ENCODE results near the gene RNF150.
"Not testable (repeated sequence)": the region's sequence is repeated elsewhere in the genome, so short reads cannot be mapped to it uniquely, and the experiment has no call there.

Gene RNF150

GRCh38 chr4:140819610-140820009 is 313.7 kb downstream of the RNF150 start:
- no peak for DNase-seq (ENCODE audit: low spot score)

DNA sequence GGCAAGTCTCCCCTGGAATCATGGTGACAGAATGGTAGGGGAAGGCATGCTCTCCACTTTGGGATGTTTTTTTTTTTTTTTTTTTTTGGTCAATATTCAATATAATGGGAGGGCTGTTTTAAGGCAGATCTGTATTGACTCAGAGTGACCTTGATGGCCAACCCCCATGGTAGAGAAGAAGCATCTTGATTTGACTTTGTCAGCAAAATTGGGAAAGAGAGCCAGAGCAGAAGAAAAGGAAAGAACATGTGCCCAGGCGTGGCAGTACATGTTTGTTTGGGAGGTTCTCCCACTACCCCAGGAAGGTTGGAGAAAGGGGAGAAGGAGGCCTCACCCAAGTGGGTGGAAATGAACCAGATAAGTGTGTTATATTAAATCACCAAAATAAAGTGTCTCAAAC is 314.8 kb downstream of the RNF150 start:
- no peak for DNase-seq (ENCODE audit: low spot score)

- DNase-seq (ENCODE audit: low spot score): peak; percentile 10
These were observed 316.3 kb downstream of the RNF150 start for GRCh38 chr4:140816806-140817510.

DNA sequence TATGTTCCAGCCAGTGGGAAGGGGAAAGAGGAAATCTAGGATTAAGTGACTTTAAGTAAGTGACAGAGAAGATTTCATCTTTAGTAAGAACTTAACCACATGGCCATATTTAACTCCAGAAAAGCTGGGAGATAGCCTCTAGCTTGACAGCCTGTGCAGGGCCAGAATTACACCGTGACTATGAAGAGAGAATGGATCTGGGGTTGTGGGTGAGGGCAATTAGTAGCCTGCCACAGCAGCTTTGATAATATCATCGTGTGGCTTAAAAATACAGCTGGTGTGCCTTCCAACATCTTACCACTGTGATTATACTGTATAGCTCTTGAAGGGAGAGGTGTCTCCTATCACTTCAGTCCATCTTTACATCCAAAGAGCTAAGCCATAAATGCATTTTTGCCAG is 319.5 kb downstream of the RNF150 start:
- DNase-seq (ENCODE audit: low spot score): no peak

DNA sequence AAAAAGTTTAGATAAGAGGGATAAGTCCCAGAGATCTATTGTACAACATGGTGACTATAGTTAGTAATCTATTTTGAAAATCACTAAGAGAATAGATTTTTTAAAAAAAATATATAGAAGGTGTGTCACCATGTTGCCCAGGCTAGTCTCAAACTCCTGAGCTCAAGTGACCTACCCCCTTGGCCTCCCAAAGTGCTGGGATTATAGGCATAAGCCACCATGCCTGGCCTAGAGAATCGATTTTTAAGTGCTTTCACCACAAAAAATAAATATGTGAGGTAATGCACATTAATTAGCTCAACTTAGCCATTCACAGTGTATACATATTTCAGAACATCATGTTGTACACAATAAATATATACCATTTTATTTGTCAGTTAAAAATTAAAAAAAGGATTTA is 320.4 kb downstream of the RNF150 start:
- no peak for DNase-seq (ENCODE audit: low spot score)

DNA sequence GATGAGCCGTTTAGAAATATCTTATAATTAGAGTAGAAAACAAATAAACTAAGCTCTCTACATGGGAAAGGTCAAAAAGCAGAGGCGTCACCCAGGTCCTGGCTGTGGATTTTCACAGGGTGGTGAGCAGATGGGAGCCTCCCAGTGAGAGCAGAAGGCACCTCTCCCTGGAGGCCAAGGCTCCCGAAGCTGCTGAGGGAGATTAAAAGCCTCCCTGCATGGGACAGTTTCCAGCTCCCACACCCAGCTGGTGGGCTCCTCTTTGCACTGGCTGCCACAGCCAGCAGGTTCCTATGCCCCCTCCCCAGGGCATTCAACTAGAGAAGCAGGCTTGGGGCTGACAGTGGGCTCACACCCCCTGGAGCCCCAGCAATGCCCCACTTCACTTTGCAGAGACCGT is 321.8 kb downstream of the RNF150 start:
- DNase-seq (ENCODE audit: low spot score): no peak

- not testable (repeated sequence) for DNase-seq (ENCODE audit: low spot score)
These were observed 322.6 kb downstream of the RNF150 start for GRCh38 chr4:140810591-140811169.

All from cerebellar cortex (tissue), 1 donor.